Lung (tissue), 16 donors: Measurements from ENCODE around the gene ZNF335. TPM values are rescaled to one million over a fixed set of nuclear protein-coding genes. Genes with fewer than 3 reads are reported as not detected.

Experiments used
- ATAC-seq: fragments of 200-7000 bp; cut with Tn5 transposase; one replicate; pipeline ENCODE4 v1.9.1; 2020; ENCODE audit warnings: moderate number of reproducible peaks; ENCODE audit not compliant: insufficient read depth, low FRiP score
- DNase-seq, 3 donors: peaks; one replicate each; pipeline ENCODE4 v3.0.0-alpha.2; 2013 to 2017
- H3K27ac ChIP-seq, 2 donors: one replicate each; pipeline ENCODE4 v1.5.1; 2013; ENCODE audit warnings: mild to moderate bottlenecking in 2 of 2, moderate library complexity in 2 of 2, control low read depth in 1 of 2, inconsistent platforms in 1 of 2, low read depth in 1 of 2, low read length in 1 of 2
- H3K27me3 ChIP-seq, 3 donors: one replicate each; pipeline ENCODE4 v1.5.1; 2013; ENCODE audit warnings: low read length in 2 of 3; ENCODE audit not compliant: control insufficient read depth in 3 of 3, insufficient read depth in 3 of 3
- H3K36me3 ChIP-seq, 4 donors: one replicate each; pipeline ENCODE4 v1.5.1; 2013; ENCODE audit warnings: low read length in 4 of 4, mild to moderate bottlenecking in 1 of 4, moderate library complexity in 1 of 4; ENCODE audit not compliant: control insufficient read depth in 4 of 4, insufficient read depth in 4 of 4
- H3K4me1 ChIP-seq, 5 donors: one replicate each; pipeline ENCODE4 v1.5.1; 2013; ENCODE audit warnings: low read length in 5 of 5, mild to moderate bottlenecking in 2 of 5, moderate library complexity in 1 of 5; ENCODE audit not compliant: control insufficient read depth in 5 of 5, insufficient read depth in 5 of 5
- H3K4me3 ChIP-seq: one replicate; pipeline ENCODE4 v1.5.1; 2013; ENCODE audit warnings: mild to moderate bottlenecking, control low read depth, moderate library complexity
- H3K9ac ChIP-seq, 2 donors: one replicate each; pipeline ENCODE4 v1.5.1; 2013; ENCODE audit warnings: low read length in 2 of 2, control low read depth in 1 of 2; ENCODE audit not compliant: insufficient read depth in 1 of 2
- H3K9me3 ChIP-seq, 4 donors: one replicate each; pipeline ENCODE4 v1.5.1; 2013; ENCODE audit warnings: low read length in 3 of 4, mild to moderate bottlenecking in 1 of 4, moderate library complexity in 1 of 4; ENCODE audit not compliant: control insufficient read depth in 4 of 4, insufficient read depth in 3 of 4
- CTCF ChIP-seq: IDR thresholded peaks from 2 replicates; pipeline ENCODE4 v1.5.1; 2012; ENCODE audit warnings: mild to moderate bottlenecking; ENCODE audit errors: control extremely low read depth, extremely low read depth
- WGBS, 2 donors: extraction: QIAGEN DNeasy Blood & Tissue Kit; methylation state at CpG; one replicate each; pipeline ENCODE4 v1.1.7; 2013; 5-methylcytosine and 5-hydroxymethylcytosine counted together
- long read RNA-seq, 5 donors: transcript quantifications; one replicate each; lab custom pipeline, GENCODE V29; 2026
- polyA plus RNA-seq, 2 donors: library from polyadenylated mRNA; stranded (reverse); fragments of 200-250 nt; gene quantifications; one replicate each; pipeline ENCODE4 v1.2.1, GENCODE V29; 2013
- total RNA-seq, 2 donors: library from RNA; depleted of rRNA in 1 of 2; stranded (reverse); fragments of >200 nt in 1 of 2; gene quantifications; one replicate each; pipeline ENCODE4 v1.2.1, GENCODE V29; 2014 to 2021
- donor health status: control.
- donor health status: control.
- donor health status: Bipolar disorder and iron deficiency.
- donor health status: healthy.
- donor health status: DM: yes; HTN: yes; CAD: no.

Gene ZNF335, protein sequence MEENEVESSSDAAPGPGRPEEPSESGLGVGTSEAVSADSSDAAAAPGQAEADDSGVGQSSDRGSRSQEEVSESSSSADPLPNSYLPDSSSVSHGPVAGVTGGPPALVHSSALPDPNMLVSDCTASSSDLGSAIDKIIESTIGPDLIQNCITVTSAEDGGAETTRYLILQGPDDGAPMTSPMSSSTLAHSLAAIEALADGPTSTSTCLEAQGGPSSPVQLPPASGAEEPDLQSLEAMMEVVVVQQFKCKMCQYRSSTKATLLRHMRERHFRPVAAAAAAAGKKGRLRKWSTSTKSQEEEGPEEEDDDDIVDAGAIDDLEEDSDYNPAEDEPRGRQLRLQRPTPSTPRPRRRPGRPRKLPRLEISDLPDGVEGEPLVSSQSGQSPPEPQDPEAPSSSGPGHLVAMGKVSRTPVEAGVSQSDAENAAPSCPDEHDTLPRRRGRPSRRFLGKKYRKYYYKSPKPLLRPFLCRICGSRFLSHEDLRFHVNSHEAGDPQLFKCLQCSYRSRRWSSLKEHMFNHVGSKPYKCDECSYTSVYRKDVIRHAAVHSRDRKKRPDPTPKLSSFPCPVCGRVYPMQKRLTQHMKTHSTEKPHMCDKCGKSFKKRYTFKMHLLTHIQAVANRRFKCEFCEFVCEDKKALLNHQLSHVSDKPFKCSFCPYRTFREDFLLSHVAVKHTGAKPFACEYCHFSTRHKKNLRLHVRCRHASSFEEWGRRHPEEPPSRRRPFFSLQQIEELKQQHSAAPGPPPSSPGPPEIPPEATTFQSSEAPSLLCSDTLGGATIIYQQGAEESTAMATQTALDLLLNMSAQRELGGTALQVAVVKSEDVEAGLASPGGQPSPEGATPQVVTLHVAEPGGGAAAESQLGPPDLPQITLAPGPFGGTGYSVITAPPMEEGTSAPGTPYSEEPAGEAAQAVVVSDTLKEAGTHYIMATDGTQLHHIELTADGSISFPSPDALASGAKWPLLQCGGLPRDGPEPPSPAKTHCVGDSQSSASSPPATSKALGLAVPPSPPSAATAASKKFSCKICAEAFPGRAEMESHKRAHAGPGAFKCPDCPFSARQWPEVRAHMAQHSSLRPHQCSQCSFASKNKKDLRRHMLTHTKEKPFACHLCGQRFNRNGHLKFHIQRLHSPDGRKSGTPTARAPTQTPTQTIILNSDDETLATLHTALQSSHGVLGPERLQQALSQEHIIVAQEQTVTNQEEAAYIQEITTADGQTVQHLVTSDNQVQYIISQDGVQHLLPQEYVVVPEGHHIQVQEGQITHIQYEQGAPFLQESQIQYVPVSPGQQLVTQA (N-terminal part only)
- 10 to 100 TPM; 19.0 to 23.6 TPM for total RNA-seq
- 10 to 100 TPM; 12.8 to 13.0 TPM for polyA plus RNA-seq
- long read RNA-seq, donor 1, partial matches to known transcripts = 6 of 6 reads
- long read RNA-seq, donor 1, other reads (novel, unspliced or antisense) = 0 of 6 reads
- long read RNA-seq, donor 2 = 0 reads
- long read RNA-seq, donor 3, partial matches to known transcripts = 5 of 6 reads
- long read RNA-seq, donor 3, other reads (novel, unspliced or antisense) = 0 of 6 reads
- long read RNA-seq, donor 4, partial matches to known transcripts = 8 of 9 reads
- long read RNA-seq, donor 4, other reads (novel, unspliced or antisense) = 0 of 9 reads
- long read RNA-seq, donor 5, partial matches to known transcripts = 0 of 1 reads
- long read RNA-seq, donor 5, other reads (novel, unspliced or antisense) = 0 of 1 reads

- peak; percentile 97 to 98 (median 98) for DNase-seq
- WGBS, 2 donors = 0% methylated on average over 63 to 72 of the region's 72 CpGs
Observed at GRCh38 chr20:45971675-45972499, at the start of gene ZNF335. Gene ZNF335, minus strand, starts transcription at chr20:45972203. Its CDS starts 793 bp downstream, at chr20:45971410.

DNA sequence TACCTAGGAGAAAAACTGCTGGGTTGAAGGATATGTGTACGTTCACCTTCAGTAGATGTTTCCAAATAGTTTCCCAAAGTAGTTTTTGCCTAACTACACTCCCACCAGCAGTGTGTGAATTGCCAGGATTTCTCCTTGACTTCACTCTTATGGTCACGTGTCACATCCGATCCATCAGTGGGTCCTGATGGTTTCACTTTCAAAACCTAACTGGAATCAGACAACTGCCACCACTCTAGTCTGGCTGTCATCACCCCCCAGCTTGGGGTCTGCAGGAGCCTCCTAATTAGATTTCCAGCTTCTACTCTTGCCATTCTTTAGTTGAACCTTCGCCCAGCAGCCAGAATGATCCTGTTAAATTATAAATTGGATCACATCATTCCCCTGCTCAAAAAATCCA is 48.6 kb upstream of the ZNF335 start:
- DNase-seq (no peak), ATAC-seq (no peak)
- Histone ChIP-seq H3K4me3 (no peak overlapping the region), H3K36me3 (no peaks in the 10 kb centered on the region), H3K9me3 (peaks cover 0 to 5% (median 0%) of the 10 kb centered on the region in 4 donors), H3K9ac (no peak overlapping the region), H3K27ac (no peak overlapping the region), H3K4me1 (peaks cover 0 to 3% (median 0%) of the 10 kb centered on the region in 5 donors), H3K27me3 (peaks cover 6 to 38% (median 15%) of the 10 kb centered on the region in 3 donors)
- TF ChIP-seq CTCF = no peak
- WGBS, 2 donors = 57 to 67% methylated on average over 4 of the region's 4 CpGs

More at GRCh38 chr20:45971675-45972499, at the start of gene ZNF335:
- peak within 1 kb of the TSS; percentile 87 to 99 for H3K9ac ChIP-seq
- H3K36me3 ChIP-seq = peaks cover 5 to 23% (median 13%) of the 10 kb centered on the region in 4 donors
- H3K27me3 ChIP-seq = no peaks in the 10 kb centered on the region
- peak within 1 kb of the TSS; percentile 99 for H3K27ac ChIP-seq
- H3K9me3 ChIP-seq = peaks cover 0 to 2% (median 0%) of the 10 kb centered on the region in 4 donors
- peak; percentile 31 for TF ChIP-seq CTCF
- peak within 1 kb of the TSS; percentile 85 for H3K4me3 ChIP-seq
- H3K4me1 ChIP-seq = peaks cover 0 to 22% (median 2%) of the 10 kb centered on the region in 5 donors
- ATAC-seq = peak; percentile 91
